PC-3 (cell line): ENCODE data around the gene SAP30.

Source experiments
- EZH2 ChIP-seq: fragments of 300-600 bp; sonication (generic); IDR thresholded peaks from one replicate; pipeline ENCODE4 v1.6.1; 2017; ENCODE audit warnings: antibody characterized with exemption, mild to moderate bottlenecking, low read length; ENCODE audit not compliant: unreplicated experiment
- EZH2phosphoT487 ChIP-seq: fragments of 300-600 bp; sonication (generic); IDR thresholded peaks from 2 replicates; pipeline ENCODE4 v1.6.1; 2018; ENCODE audit warnings: mild to moderate bottlenecking, antibody characterized with exemption, low read length, borderline replicate concordance
- TF ChIP-seq, protein P1 (sequence below): fragments of 300-600 bp; sonication (generic); conservative IDR thresholded peaks from 2 replicates; pipeline ENCODE4 v1.5.1; 2017; ENCODE audit warnings: antibody characterized with exemption, low read depth, mild to moderate bottlenecking, low read length

DNA sequence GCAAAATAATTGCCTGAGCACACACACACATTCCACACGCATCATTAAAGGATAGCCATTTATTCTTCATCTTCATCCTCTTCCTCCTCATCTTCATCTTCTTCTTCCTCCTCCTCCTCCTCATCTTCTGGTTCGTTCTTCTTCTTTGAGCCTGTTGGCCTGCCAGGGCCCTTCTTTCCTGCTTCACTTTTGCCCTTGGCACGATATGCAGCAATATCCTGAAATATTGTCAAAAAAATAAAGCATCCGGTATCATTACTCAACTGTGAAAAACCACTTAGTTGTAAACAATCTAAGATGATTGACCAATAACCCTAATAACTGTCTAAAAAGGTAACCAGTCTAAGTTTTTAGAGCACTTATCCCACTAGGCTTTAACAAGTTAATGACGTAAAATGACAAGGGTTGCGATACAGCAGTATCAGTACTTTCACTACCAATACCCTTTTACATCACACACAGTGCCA is 38.7 kb upstream of the SAP30 start:
- no peak for TF ChIP-seq EZH2
- TF ChIP-seq, protein P1, sequence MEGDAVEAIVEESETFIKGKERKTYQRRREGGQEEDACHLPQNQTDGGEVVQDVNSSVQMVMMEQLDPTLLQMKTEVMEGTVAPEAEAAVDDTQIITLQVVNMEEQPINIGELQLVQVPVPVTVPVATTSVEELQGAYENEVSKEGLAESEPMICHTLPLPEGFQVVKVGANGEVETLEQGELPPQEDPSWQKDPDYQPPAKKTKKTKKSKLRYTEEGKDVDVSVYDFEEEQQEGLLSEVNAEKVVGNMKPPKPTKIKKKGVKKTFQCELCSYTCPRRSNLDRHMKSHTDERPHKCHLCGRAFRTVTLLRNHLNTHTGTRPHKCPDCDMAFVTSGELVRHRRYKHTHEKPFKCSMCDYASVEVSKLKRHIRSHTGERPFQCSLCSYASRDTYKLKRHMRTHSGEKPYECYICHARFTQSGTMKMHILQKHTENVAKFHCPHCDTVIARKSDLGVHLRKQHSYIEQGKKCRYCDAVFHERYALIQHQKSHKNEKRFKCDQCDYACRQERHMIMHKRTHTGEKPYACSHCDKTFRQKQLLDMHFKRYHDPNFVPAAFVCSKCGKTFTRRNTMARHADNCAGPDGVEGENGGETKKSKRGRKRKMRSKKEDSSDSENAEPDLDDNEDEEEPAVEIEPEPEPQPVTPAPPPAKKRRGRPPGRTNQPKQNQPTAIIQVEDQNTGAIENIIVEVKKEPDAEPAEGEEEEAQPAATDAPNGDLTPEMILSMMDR, result no peak
- no peak for TF ChIP-seq EZH2phosphoT487
